MCF 10A (cell line): ENCODE data around the gene PIK3R4. TPM values are rescaled to one million over a fixed set of nuclear protein-coding genes. Genes with fewer than 3 reads are reported as not detected.

Experiments
- BruUV-seq: library from RNA; stranded (reverse); fragments of 400-500 nt; replicated peaks from 2 replicates; lab custom pipeline; 2021; lab: Mats Ljungman, UMichigan
- CTCF ChIA-PET: fragments of 300-600 bp; sonication (Branson Sonifier 250); formaldehyde crosslinking; extraction: SDS; loops from one replicate; lab custom pipeline; 2021; ENCODE audit warnings: antibody characterized with exemption, inconsistent platforms; lab: Yijun Ruan, JAX
- POLR2A ChIA-PET: fragments of 300-600, 350-650 bp; sonication (Branson Sonifier 250); formaldehyde crosslinking; extraction: SDS; loops from one replicate; lab custom pipeline; 2020; ENCODE audit warnings: antibody characterized with exemption, inconsistent platforms; lab: Yijun Ruan, JAX
- DNase-seq: peaks from one replicate; pipeline ENCODE4 v3.0.0-alpha.2; 2018; ENCODE audit not compliant: unreplicated experiment
- H3K27ac Mint-ChIP-seq: one replicate; pipeline ENCODE4 v1.8.0; 2022; ENCODE audit warnings: mild to moderate bottlenecking, low read depth, mixed read lengths; ENCODE audit not compliant: unreplicated experiment
- H3K27me3 Mint-ChIP-seq: one replicate; pipeline ENCODE4 v1.8.0; 2022; ENCODE audit warnings: mixed read lengths; ENCODE audit not compliant: insufficient read depth, unreplicated experiment
- H3K36me3 Mint-ChIP-seq: one replicate; pipeline ENCODE4 v1.8.0; 2022; ENCODE audit warnings: mild to moderate bottlenecking, moderate library complexity, mixed read lengths; ENCODE audit not compliant: insufficient read depth, unreplicated experiment
- H3K4me1 Mint-ChIP-seq: one replicate; pipeline ENCODE4 v1.8.0; 2022; ENCODE audit warnings: mixed read lengths; ENCODE audit not compliant: insufficient read depth, unreplicated experiment
- H3K4me3 Mint-ChIP-seq: one replicate; pipeline ENCODE4 v1.8.0; 2022; ENCODE audit warnings: mild to moderate bottlenecking, moderate library complexity, mixed read lengths; ENCODE audit not compliant: unreplicated experiment
- H3K9me3 Mint-ChIP-seq: one replicate; pipeline ENCODE4 v1.8.0; 2022; ENCODE audit warnings: mixed read lengths; ENCODE audit not compliant: unreplicated experiment
- CTCF ChIP-seq: fragments of 200-600 bp; IDR thresholded peaks from one replicate; pipeline ENCODE4 v1.8.0; 2022; ENCODE audit warnings: antibody characterized with exemption, mild to moderate bottlenecking; ENCODE audit not compliant: unreplicated experiment
- intact Hi-C: fragments of 100-400 bp; cut with micrococcal nuclease; formaldehyde crosslinking; loops from 2 replicates; pipeline ENCODE4 v1.14.1; 2022
- total RNA-seq: library from RNA; stranded (reverse); gene quantifications from 2 replicates; pipeline ENCODE4 v1.2.3, GENCODE V29; 2022

PIK3R4 gene
- total RNA-seq, 1 experiment from 2014 or later, result 16.2 TPM

GRCh38 chr3:130758624-130759369, 12.2 kb upstream of the PIK3R4 start:
- ChIA-PET POLR2A (interaction anchor here (1.1 to 4.9 kb wide), 3 partner anchors 134 to 270 kb away, joined by 3 to 51 read pairs (median 3); partner anchors contain the start of gene ATP2C1), CTCF (interaction anchor here (0.6 to 5.0 kb wide), 17 partner anchors 12 to 684 kb away, joined by 3 to 114 read pairs (median 4); partner anchors contain the start of genes ATP2C1 and PIK3R4)
- no peak overlapping the region for H3K27ac Mint-ChIP-seq
- H3K9me3 Mint-ChIP-seq, result no peaks in the 10 kb centered on the region
- no peak for DNase-seq
- no peak overlapping the region for H3K4me3 Mint-ChIP-seq
- intact Hi-C loops, result loop anchor here (1.0 to 2.0 kb wide), 2 partner anchors 135 to 268 kb away; partner anchors contain the start of genes ASTE1 and NEK11
- no peak for TF ChIP-seq CTCF
- BruUV-seq, result no TSS peak
- H3K27me3 Mint-ChIP-seq, result peaks cover 6% of the 10 kb centered on the region
- H3K4me1 Mint-ChIP-seq, result peaks cover 5% of the 10 kb centered on the region
- H3K36me3 Mint-ChIP-seq, result no peaks in the 10 kb centered on the region

DNA sequence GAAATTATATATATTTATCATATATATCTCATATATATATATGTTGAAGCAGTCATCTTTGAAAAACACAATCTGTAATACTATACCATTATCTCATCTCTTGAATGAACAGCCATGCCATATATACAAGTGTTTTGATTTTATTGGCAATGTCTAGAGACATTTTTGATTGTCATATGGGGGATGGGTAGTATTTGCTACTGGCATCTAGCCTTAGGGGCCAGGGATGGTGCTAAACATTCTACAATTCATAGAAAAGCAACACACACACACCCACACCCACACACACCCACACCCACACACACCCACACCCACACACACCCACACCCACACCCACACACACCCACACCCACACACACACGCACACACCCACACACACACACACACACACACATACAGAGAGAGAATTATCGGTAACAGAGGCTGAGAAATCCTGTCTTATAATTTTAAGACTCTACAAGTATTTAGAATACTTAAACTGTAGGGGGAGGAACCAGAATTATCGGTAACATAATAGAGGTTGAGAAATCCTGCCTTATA, 11.1 kb upstream of the PIK3R4 start:
- no peak overlapping the region for H3K4me3 Mint-ChIP-seq
- H3K4me1 Mint-ChIP-seq, result peaks cover 5% of the 10 kb centered on the region
- TF ChIP-seq CTCF, result no peak
- ChIA-PET CTCF (interaction anchor here (0.5 to 5.0 kb wide), 5 partner anchors 33 to 482 kb away, joined by 3 to 114 read pairs (median 4); partner anchors contain the start of gene ATP2C1), POLR2A (interaction anchor here (1.0 to 1.8 kb wide), 3 partner anchors 133 to 268 kb away, joined by 3 to 9 read pairs (median 4); partner anchors contain the start of gene ATP2C1)
- no peaks in the 10 kb centered on the region for H3K9me3 Mint-ChIP-seq
- DNase-seq, result no peak
- H3K27ac Mint-ChIP-seq, result no peak overlapping the region
- BruUV-seq, result no TSS peak
- H3K27me3 Mint-ChIP-seq, result no peaks in the 10 kb centered on the region
- no peaks in the 10 kb centered on the region for H3K36me3 Mint-ChIP-seq
- intact Hi-C loops, result loop anchor here (2.0 kb wide), 1 partner anchor 269 kb away; the partner anchor contains the start of genes ASTE1 and NEK11

DNA sequence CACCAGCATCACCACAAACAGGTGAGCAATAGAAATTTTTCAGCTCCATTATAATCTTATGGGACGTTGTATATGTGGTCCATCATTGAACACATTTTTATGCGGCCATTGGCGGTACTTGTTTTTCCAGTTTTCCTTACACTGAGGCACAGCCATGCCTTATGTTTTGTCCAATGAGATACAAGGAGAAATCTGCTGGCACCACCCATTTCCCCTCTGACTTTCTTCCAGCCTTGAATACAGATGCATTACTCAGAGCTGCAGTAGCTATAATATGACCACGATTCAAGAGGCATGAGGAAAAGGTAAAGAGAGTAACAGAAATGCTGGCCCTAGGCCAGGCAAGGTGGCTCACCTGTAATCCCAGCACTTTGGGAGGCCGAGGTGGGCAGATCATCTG, 9.0 kb upstream of the PIK3R4 start:
- Mint-ChIP-seq H3K27me3 (no peaks in the 10 kb centered on the region), H3K9me3 (no peaks in the 10 kb centered on the region), H3K27ac (no peak overlapping the region), H3K4me3 (no peak overlapping the region), H3K36me3 (no peaks in the 10 kb centered on the region), H3K4me1 (no peaks in the 10 kb centered on the region)
- intact Hi-C loops, result no loop called here
- ChIA-PET CTCF (interaction anchor here (0.6 kb wide), 1 partner anchor 178 kb away, joined by 7 read pairs; no protein-coding TSS in a partner anchor), POLR2A (no interaction called here)
- no peak for TF ChIP-seq CTCF
- BruUV-seq, result no TSS peak
- no peak for DNase-seq

GRCh38 chr3:130748981-130749380, 2.4 kb upstream of the PIK3R4 start:
- no peaks in the 10 kb centered on the region for H3K27me3 Mint-ChIP-seq
- POLR2A ChIA-PET, result interaction anchor here (0.7 to 5.8 kb wide), 2 partner anchors 40 to 146 kb away, joined by 3 to 62 read pairs; partner anchors contain the start of gene ATP2C1
- BruUV-seq, result no TSS peak
- no peak overlapping the region for H3K27ac Mint-ChIP-seq
- intact Hi-C loops, result no loop called here
- no peak overlapping the region for H3K4me3 Mint-ChIP-seq
- no peaks in the 10 kb centered on the region for H3K4me1 Mint-ChIP-seq
- CTCF ChIA-PET, result interaction anchor here (1.0 to 1.1 kb wide), 2 partner anchors 144 kb away, joined by 3 to 4 read pairs; no protein-coding TSS in a partner anchor
- no peaks in the 10 kb centered on the region for H3K36me3 Mint-ChIP-seq
- no peaks in the 10 kb centered on the region for H3K9me3 Mint-ChIP-seq
- no peak for TF ChIP-seq CTCF
- DNase-seq, result no peak
